GM21737 (cell line): Measurements from ENCODE around the gene P3H1.
"Not testable (repeated sequence)": the region's sequence is repeated elsewhere in the genome, so short reads cannot be mapped to it uniquely, and the experiment has no call there.

ENCODE experiments used
- ATAC-seq: cut with Tn5 transposase; IDR thresholded peaks from one replicate; pipeline ENCODE4 v1.9.1; 2021; ENCODE audit warnings: mild to moderate bottlenecking, moderate library complexity; ENCODE audit not compliant: unreplicated experiment

The P3H1 gene

DNA sequence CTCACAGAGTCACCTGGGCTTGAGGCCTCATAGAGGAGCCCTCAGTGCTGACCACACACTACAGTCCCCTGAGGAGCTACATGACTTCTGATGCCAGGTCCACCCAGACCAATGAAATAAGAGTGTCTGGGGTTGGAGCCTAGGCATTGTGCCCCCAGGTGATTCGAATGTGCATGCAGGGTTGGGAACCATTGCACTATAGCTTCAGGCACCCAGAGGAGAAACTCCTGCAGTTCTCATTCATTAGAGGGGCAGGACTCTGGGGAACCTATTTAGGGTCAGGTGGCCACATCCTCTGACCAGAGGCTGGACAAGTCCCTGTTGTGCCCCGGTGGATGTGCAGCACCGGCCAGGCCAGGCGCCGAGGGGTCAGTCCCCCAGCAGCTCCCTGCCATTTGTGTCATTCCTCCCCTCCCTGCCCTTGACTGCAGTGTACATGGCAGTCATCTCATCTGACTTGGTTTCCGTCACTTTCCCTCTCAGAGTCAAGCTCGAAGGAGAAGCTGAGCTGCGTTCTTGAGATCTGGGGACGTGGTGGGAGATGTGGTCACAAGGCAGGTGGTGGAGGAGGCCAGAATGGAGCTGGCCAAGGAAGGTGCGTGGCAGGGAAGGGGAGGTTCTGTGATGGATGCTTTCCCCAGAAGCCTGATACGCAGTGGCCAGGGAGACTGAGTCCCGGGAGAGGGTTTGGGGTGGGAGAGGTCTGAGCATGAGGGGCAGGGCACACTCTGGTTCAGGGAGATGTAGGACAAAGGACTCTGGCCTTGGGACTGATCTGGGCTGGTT, 33.2 kb downstream of the P3H1 start:
- no peak for ATAC-seq

DNA sequence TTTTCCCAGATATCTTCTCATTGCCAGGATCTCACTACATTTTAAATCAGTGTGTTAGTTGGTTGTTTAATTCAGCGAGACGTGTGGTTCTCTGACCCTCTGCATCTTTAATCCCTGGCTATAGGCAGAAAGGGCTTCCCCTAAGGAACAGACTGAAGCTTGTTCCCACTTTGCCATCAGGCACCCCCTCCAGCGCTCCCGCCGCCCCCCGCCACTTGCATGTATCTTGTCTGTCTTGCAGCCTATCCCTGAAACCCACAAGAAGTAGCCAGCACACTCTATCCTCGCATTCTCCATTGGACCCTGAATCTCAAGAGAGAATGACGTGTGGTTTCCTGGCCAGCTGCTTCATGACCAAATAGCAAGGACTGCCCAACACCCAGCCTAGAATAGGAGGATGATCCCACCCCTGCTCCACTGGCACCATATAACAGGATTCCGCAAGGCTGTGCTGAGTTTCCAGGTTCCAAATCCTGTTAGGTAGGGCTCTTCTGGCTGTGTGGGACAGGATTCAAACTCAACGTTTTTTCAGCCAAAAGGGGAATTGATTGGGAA, 34.6 kb downstream of the P3H1 start:
- ATAC-seq, result no peak

DNA sequence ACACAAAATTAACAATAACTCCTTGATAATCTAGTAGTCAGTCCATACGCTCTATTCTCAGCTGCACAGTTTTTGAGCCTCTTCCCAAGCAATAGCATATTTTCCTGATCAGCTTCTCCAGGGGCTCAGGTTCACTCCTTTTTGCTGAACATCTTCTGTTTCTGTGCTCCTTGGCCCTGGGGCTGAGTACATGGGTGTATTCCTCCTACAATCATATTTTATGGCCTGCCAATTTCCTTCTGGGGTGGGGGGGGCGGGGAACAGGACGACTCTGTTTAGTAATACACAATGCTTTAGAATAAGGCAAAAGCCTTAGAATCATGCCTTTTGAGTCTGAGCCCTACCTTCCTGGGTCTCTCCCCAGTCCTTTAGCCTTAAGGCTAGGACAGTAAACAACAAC, 35.2 kb downstream of the P3H1 start:
- ATAC-seq, result no peak

DNA sequence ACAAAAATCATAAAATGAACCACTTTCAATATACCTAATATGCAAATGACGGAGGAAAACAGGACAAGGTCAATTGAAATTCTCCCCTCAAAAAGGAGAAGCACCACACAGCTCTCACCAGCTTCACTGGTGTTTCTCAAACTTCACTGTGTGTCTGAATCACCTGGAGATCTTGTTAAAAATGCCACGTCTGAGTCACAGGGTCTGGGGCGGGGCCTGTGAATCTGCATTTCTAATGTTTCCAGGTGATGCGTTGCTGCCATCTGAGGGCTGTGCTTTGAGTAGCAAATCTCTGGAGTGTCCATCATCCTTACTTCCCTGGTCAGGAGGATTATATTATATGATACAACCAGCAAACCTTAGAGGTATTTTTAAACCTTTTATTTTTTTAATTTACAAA, 35.8 kb downstream of the P3H1 start:
- ATAC-seq, result no peak

DNA sequence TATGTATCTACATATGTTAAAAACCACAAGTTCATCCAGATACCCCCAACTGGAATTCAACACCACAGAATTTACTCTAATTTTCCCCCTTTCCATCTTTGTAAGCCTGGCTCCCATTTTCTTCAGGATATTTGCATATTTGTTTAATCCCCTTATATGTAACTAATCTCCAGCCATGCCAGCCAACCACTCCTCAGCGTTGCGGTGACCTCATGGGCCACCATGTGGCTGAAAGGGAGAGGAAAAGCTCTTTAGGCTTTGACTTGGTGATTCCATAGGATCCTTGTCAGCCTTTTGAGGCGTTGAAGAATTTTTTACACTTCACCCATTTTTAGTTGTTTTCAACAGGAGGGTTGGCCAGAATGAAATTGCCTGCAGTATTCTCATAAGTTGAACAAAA, 36.8 kb downstream of the P3H1 start:
- no peak for ATAC-seq

DNA sequence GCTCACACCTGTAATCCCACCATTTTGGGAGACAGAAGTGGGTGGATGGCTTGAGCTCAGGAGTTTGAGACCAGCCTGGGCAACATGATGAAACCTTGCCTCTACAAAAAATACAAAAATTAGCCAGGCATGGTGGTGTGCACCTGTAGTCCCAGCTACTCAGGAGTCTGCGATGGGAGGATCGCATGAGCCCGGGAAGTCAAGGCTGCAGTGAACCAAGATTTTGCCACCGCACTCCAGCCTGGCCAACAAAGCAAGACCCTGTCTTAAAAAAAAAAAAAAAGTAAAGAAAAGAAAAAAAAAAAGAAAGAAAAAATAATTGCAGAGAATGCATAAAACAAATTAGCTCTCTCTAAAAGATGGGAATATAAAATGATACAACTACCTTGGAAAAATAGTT, 41.0 kb downstream of the P3H1 start:
- ATAC-seq, result not testable (repeated sequence)

DNA sequence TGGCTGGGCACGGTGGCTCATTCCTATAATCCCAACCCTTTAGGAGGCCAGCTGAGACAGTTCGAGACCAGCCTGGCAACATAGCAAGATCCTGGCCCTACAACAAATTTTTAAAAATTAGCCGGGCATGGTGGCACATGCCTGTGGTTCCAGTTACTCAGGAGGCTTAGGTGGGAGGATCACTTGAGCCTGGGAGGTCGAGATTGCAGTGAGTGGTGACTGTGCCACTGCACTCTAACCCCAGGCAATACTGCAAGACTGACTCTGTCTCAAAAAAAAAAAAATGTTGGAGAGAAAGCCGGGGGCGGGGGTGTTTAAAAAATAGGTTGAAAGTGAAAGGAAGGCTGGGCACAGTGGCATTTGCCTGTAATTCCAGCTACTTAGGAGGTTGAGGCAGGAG, 43.3 kb downstream of the P3H1 start:
- no peak for ATAC-seq

DNA sequence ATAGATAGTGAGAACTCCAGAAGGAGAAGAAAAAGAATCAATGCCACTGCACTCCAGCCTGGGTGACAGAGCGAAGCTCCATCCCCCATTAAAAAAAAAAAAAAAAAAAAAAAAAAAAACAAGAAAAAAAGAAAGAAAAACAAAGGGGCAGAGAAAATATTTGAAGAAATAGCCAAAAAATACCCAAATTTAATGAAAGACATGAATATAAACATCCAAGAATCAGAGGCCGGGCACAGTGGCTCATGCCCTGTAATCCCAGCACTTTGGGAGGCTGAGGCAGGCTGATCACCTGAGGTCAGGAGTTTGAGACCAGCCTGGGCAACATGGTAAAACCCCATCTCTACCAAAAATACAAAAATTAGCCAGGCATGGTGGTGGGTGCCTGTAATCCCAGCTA, 44.4 kb downstream of the P3H1 start:
- ATAC-seq, result not testable (repeated sequence)

DNA sequence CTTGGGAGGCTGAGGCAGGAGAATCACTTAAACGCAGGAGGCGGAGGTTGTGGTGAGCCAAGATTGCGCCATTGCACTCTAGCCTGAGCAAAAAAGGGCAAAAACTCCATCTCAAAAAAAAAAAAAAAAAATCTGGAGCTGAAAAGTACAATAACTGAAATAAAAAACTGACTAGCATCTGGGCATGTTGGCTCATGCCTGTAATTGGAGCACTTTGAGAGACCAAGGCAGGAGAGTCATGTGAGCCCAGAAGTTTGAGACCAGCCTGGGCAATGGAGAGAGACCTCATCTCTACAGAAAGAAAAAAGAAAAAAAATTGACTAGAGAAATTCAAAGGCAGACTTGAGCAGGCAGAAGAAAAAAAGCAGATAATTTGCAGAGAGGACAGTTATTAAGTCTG, 44.9 kb downstream of the P3H1 start:
- ATAC-seq, result no peak

DNA sequence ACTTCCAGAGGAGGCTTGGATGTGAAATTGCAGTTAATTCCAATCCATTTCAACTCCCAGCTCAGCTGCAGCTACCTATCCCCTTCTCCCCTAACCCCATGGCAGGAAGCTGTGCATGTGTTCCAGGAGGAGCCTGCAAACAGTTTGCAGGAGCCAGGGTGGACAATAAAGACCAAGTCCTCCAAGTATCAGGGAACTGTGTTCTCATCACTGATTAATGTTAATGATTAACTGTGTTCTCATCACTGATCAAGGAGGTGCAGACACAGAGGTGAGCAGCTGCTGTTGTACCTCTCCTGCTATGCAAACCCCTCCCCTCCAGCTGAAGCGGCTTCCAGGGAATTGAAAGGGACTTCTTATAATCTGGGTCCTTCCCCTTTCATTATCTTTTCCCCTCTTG, 46.0 kb downstream of the P3H1 start:
- no peak for ATAC-seq

DNA sequence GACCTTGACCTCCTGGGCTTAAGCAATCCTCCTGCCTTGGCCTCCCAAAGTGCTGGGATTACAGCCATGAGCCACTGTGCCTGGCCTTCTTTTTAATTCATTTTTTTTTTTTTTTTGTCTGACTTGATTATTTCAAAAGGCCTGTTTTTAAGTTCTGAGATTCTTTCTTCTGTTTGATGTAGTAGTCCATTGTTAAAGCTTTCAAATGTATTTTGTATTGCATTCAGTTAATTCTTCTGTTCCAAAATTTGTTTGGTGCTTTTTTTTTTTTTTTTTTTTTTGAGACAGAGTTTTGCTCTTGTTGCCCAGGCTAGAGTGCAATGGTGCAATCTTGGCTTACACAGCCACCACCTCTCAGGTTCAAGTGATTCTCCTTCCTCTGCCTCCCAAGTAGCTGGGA, 52.4 kb downstream of the P3H1 start:
- not testable (repeated sequence) for ATAC-seq

DNA sequence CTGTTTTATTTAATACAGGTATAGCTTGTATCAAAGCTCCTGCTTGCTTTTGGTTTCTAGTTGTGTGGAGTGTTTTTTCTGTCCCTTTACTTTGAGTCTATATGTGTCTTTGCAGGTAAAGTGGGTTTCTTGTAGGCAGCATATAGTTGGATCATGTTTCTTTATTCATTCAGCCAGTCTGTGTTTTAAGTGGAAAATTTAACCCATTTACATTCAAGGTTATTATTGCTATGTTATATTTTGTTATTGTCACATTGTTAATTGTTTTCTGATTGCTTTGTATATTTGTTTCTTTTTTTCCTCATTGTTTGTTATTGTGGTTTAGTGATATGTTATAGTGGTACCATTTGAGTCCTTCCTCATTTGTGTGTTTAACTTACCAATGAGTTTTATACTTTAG, 53.5 kb downstream of the P3H1 start:
- ATAC-seq, result no peak

DNA sequence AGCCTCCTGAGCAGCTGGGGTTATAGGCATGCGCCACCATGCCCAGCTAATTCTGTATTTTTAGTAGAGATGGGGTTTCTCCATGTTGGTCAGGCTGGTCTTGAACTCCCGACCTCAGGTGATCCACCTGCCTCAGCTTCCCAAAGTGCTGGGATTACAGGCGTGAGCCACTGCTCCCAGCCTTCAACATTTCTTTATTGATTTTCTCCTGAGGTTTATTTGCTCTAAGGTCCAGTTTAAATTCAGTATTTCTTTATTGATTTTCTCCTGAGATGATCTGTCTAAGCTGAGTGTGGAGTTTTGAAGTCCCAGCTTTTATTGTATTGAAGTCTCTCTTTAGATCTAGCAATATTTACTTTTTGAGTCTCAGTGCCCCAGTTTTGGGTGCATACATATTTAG, 54.0 kb downstream of the P3H1 start:
- ATAC-seq, result not testable (repeated sequence)

DNA sequence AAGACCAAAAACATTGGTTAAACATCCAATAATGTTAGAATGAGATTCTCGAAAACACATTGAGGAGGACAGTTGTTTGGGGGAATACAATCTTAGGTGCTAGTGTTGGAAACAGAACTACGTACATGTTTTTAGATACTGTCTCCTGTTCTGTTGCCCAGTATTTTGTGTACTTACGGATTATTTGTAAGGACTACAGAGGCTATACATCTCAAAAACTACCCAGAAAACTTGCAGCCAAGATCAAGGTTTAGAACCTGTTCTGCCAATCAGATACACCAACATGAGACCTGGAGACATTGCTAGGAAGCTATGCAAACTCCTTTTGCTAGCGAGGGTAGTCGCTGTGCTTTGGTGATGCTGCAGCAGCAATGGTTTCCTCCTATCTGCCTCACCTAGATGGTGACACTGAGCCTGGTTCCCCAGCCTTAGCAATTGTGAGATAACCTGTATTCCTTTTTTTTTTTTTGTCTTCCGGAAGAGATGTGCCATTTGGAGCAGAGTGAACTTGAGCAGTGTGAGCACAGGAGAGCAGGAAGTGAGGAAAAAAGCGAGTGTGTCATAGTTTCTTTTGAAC, 62.9 kb downstream of the P3H1 start:
- no peak for ATAC-seq

DNA sequence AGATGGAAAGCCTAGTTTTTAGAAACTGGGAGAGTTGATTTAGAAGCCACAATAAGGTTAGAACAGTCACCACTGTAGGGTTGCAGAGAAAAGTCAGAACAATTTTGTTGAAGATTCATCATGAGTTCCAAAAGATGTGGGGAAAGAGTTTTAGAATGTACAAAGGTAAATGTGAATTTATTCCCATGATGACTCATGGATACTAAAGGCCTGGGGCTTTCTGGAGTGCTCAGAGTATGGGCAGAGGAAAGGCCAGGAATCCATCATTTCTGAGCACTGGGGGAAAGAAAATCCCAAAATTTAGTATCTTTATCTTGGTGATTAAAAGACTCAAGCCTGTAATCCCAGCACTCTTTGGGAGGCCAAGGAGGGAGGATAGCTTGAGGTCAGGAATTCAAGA, 66.8 kb downstream of the P3H1 start:
- no peak for ATAC-seq

DNA sequence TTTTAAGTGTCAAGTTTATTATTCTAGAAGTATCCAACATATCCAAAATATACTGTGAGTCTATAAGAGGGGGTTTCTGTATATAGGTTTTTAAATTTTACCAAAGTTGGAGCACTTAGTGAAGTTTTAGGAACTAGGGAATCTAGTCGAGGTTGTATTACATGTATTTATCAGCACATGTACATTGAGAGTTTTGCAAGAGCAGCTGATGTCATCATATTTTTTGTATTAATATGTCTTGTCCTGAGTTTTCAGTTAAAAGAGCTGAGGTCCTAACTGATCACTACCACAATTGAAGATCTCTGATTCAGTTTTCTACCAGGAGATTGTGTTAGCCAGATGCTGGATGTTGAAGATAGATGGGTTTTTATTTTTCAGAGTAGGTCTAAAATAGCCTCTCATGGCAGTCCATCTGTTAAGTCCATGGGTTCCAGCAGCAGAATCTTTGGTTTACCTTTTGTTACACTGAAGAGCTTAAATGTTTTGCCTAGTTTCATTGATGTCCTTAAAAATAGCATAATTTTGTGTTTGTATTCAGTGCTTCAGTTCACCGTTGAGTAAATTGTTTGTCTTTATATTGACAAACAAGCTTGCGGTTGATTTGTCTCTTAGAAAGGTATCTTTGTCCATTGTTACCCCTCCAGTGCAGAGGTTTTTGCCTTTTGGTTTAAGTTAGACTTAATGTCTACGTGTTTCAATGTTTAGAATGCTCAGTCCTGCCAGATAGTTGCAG, 68.6 kb downstream of the P3H1 start:
- no peak for ATAC-seq
